ENCODE measurements around the gene MORC2.

Gene MORC2

DNA sequence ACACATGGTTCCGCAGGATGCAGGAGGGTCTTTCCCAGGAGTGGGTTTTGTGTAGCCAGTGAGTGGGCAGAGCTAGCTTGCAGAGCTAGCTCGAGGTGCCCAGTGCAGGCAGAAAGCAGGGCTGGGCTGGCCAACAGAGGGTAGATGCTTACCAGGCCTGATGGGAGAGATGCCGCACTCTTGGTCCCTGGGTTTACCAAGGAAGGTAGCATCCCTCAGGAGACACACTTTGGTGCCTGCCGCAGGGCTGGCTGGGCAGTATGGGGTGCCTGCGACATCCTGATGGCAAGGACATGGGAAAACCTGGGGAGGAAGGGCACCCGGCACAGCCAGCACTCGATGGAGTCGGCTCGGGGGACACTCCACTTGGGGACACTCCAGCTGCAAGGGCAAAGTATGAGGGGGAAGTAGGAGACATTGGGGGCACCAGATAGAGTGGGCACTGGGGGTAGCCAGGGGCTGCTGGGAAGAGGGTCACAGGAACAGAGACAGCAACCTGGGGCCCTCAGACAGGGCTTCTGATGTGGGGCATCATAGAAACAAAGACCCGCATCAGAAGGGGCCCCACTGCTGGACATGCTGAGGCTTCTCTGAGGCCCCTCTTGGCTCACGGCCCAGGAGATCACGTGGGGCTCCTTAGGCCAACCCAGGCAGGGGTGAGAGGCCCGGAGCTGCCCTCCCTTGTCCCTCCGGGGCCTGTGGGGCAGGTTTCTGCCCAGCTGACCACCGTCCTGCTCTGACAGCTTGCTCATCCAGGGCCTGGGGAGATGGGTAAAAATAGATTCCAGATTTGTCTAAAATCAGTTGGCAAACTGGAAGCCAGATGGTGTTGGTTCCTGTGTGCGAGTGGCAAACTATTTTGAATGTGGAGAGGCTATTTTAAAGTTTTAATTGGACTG, 89.8 kb downstream of the MORC2 start:
- TF ChIP-seq, protein P1, sequence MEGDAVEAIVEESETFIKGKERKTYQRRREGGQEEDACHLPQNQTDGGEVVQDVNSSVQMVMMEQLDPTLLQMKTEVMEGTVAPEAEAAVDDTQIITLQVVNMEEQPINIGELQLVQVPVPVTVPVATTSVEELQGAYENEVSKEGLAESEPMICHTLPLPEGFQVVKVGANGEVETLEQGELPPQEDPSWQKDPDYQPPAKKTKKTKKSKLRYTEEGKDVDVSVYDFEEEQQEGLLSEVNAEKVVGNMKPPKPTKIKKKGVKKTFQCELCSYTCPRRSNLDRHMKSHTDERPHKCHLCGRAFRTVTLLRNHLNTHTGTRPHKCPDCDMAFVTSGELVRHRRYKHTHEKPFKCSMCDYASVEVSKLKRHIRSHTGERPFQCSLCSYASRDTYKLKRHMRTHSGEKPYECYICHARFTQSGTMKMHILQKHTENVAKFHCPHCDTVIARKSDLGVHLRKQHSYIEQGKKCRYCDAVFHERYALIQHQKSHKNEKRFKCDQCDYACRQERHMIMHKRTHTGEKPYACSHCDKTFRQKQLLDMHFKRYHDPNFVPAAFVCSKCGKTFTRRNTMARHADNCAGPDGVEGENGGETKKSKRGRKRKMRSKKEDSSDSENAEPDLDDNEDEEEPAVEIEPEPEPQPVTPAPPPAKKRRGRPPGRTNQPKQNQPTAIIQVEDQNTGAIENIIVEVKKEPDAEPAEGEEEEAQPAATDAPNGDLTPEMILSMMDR (IDR thresholded peaks at IDR 0.05; ENCODE audit: low read depth, low read length), result no peak
- no peak overlapping the region for H3K4me3 ChIP-seq (ENCODE audit: low read depth, low read length)

DNA sequence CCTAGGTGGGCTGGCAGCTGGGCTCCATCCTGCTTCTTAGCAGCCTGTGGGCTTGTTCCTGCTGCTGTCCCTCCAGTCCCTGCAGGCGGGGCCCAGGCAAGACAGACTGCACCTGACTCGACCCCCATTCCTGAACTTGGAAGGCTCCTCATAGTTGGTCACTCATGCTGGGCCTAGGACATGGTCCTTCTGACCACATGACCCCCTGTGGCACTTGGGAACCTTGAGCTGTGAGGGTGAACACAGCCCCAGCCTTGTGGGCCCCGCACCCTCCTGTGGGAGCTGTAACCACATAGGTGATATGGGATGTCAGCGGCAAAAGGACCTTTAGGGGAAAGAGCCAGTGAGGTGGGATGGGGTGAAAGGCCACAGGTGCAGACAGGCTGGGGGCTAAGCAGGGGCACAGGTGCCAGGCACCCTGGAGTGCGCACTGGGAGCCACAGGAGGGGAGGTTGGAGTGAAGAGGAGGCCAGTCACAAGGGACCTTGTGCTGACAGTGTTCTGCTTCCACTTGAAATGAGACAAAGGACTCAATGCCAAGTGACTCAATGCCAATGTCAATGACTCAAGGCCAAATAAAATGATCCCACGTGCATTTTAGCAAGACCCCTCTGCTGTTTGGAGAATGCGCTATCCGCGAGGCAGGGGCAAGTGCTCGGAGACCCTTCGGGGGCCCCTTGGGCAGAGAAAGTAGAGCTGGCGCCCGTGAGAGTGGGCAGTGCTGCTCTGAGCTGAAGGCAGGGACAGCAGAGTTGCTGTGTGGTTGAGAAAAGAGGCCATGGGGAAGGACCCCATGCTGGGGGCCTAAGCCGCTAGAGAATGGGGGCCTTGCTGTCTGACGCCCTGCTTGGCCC, 90.7 kb downstream of the MORC2 start:
- no peak overlapping the region for H3K4me3 ChIP-seq (ENCODE audit: low read depth, low read length)
- TF ChIP-seq, protein P1 (IDR thresholded peaks at IDR 0.05; ENCODE audit: low read depth, low read length), result no peak

DNA sequence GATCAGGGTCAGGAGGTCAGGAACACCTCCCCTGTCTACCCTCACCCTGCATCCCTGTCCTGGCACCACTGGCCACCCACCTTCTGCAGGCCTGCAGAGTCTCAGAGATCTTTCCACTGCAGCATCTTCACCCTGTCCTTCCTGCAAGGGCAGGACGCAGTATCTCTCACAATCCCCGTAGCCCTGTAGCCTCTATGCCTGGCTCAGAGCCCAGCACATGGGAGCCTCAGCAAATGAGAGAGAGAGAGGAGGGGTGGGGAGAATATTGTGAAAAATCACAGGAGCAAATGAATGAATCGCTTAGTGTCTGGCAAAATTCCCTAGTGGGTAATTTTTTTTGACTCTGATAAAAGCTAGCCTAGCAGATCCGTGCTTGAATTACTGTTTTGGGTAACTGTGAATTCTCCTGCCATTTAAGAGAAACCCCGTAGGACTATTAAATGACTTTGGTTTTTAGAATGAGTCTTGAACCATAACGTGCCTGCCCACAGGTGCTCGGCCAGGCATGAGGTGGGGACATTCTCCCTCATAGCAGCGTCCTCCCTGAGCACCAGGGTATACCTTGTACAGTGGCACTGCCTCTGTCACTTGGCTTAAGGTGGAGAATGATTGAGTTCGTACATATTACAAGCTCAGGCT, 91.5 kb downstream of the MORC2 start:
- H3K4me3 ChIP-seq (ENCODE audit: low read depth, low read length), result no peak overlapping the region
- TF ChIP-seq, protein P1 (IDR thresholded peaks at IDR 0.05; ENCODE audit: low read depth, low read length), result no peak

DNA sequence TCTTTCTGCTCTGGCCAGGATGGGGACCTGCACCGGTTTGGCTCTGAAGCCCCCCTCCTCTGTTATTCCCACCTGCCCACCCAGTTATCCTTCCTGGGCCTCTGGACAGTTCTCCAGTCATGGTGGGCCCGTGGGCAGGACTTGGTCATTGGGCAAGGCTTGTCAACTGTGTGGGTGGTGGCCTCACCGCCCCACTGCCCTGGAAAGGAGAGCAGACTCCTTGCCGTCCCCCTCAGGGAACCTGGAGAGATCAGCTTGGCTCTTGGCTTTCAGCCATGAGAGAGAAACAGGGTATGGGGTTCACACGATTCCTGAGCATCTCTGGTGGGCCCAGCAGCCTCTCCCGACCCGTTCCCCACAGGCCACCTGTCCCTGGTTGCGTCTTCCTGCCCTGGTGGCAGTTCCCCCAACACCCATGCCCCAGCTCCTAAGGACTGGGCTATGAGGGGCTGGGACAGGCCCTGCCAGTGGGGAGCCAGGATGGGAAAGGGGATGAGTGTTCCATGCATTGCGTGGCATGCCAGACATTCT, 92.3 kb downstream of the MORC2 start:
- TF ChIP-seq, protein P1 (IDR thresholded peaks at IDR 0.05; ENCODE audit: low read depth, low read length), result no peak
- H3K4me3 ChIP-seq (ENCODE audit: low read depth, low read length), result no peak overlapping the region

DNA sequence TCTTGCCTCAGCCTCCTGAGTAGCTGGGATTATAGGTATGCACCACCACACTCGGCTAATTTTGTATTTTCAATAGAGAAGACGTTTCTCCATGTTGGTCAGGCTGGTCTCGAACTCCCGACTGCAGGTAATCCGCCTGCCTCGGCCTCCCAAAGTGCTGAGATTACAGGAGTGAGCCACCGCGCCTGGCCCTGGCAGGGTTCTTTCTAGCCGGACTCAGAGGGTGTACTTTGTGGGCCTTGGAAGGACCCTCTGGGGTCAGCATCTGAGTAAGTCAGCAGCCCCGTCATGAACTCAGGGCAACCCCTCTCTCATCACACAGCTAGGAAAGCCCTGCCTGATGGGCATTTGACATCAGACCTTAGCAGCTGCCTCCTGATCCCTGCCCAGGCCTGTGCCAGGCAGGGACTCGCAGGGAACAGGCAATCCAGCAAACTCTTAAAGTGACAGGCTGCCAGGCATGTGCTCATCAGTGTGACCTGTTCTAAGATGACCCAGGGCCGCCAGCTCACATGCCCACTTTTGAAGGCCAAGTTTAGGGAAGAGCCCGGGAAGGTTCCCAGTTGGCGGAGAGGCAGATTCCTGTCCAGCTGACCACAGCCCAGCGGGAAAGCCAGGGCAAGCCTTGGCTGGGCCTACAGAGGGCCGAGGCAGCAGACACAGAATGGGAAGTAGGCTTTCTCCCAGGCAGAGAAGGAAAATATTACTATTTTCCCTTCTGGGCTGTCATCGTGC, 92.9 kb downstream of the MORC2 start:
- H3K4me3 ChIP-seq (ENCODE audit: low read depth, low read length), result no peak overlapping the region
- TF ChIP-seq, protein P1 (IDR thresholded peaks at IDR 0.05; ENCODE audit: low read depth, low read length), result no peak

All from WI38 (cell line).